Bronchial epithelial cell (primary cell): ENCODE results near the gene UVRAG. TPM values are rescaled to one million over a fixed set of nuclear protein-coding genes. Genes with fewer than 3 reads are reported as not detected.

Experiments
- DNase-seq: peaks from one replicate; pipeline ENCODE4 v3.0.0-alpha.2; 2010; ENCODE audit warnings: low read depth
- FAIRE-seq: peaks from 2 replicates; lab custom pipeline; 2011; peaks lifted over from hg19 to GRCh38; lab: Jason Lieb, UNC
- H3K27me3 ChIP-seq: 2 replicates; pipeline ENCODE4 v1.5.1; 2011; ENCODE audit warnings: low read length; ENCODE audit not compliant: control insufficient read depth, insufficient read depth
- H3K36me3 ChIP-seq: 2 replicates; pipeline ENCODE4 v1.5.1; 2011; ENCODE audit warnings: low read length; ENCODE audit not compliant: control insufficient read depth, insufficient read depth
- H3K4me3 ChIP-seq: 2 replicates; pipeline ENCODE4 v1.5.1; 2011; ENCODE audit warnings: mild to moderate bottlenecking, low read depth, low read length, control low read depth
- total RNA-seq: library from RNA; depleted of rRNA; stranded (reverse); fragments of >200 nt; gene quantifications from 2 replicates; pipeline ENCODE4 v1.2.1, GENCODE V29; 2014
- TF ChIP-seq, protein P1 (sequence below): IDR thresholded peaks from 2 replicates; pipeline ENCODE4 v1.5.1; 2011; ENCODE audit warnings: mild to moderate bottlenecking, moderate library complexity, low read length, control low read depth, inconsistent platforms; ENCODE audit not compliant: insufficient read depth, severe bottlenecking

Gene UVRAG
- total RNA-seq, 1 donor from 2014 or later = 11.1 TPM

DNA sequence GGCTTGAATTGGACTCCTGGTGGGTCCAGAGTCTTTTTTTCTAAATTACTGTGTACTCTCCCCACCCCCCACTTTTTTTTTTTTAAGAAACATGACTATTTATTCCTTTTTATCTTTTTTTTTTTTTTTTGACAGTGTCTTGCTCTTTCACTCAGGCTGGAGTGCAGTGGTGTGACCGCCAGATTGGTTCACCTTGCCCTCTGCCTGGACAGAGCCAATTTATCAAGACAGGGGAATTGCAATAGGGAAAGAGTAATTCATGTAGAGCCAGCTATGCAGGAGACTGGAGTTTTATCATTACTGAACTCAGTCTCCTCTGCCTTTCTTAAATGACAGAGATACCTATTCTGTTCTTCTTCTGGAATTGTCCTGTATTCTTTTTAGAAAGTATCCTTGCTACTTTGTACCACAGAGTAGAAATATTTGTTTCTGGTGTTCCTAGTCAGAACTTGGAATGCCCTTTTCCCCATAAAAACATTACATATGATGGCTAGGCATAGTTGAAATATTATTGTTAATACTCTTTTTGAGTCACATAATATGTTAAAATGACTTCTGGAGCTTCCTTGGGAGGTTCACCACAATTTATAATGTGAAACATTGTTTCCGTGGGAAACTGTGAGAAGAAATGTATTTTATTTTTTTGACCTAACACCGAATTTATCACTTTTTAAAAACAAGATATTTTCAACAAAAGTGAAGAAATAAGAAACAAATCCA, 95.6 kb downstream of the UVRAG start:
- TF ChIP-seq, protein P1, sequence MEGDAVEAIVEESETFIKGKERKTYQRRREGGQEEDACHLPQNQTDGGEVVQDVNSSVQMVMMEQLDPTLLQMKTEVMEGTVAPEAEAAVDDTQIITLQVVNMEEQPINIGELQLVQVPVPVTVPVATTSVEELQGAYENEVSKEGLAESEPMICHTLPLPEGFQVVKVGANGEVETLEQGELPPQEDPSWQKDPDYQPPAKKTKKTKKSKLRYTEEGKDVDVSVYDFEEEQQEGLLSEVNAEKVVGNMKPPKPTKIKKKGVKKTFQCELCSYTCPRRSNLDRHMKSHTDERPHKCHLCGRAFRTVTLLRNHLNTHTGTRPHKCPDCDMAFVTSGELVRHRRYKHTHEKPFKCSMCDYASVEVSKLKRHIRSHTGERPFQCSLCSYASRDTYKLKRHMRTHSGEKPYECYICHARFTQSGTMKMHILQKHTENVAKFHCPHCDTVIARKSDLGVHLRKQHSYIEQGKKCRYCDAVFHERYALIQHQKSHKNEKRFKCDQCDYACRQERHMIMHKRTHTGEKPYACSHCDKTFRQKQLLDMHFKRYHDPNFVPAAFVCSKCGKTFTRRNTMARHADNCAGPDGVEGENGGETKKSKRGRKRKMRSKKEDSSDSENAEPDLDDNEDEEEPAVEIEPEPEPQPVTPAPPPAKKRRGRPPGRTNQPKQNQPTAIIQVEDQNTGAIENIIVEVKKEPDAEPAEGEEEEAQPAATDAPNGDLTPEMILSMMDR = no peak
- Histone ChIP-seq H3K4me3 (no peak overlapping the region), H3K27me3 (no peaks in the 10 kb centered on the region), H3K36me3 (no peaks in the 10 kb centered on the region)
- DNase-seq = no peak
- FAIRE-seq = no peak

DNA sequence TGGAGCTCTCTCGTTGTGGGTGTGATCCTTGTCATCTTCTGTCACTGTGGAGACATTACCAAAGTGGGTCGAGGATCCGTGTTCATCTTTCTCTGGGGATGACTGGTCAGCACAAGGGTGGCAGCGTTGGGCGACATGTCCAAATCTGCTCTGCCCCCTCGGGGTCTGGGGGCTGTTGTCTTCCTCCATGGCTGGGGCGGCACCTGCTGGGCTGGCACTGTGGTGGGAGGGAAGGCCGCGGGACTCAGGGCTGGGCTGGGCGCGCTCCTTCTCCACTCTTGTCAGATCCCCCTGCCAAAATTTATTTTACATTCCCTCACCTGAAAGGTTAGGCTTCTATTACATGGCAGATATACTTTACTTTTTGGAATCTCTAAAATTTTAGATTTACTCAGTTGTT, 96.4 kb downstream of the UVRAG start:
- Histone ChIP-seq H3K27me3 (no peaks in the 10 kb centered on the region), H3K4me3 (no peak overlapping the region), H3K36me3 (no peaks in the 10 kb centered on the region)
- TF ChIP-seq, protein P1 = no peak
- DNase-seq (no peak), FAIRE-seq (no peak)

DNA sequence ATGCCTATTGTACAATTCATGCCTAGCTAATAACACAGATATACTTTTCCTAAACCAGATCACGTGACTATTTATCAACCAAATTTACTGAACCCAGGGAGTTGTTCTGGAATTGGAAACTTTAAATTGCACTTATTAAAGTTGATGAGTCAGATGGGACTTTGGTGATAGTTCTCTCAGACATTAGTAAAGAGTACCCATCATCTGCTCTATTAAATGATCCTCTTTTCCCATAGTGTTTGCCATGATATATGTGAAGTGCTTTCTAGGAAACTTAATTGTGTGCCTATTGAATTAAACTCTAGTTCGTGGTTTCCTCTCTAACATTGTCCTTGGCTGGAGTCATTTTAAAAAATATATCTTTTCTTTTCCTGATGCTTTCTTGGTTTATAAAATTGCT, 99.0 kb downstream of the UVRAG start:
- FAIRE-seq (no peak), DNase-seq (no peak)
- Histone ChIP-seq H3K27me3 (no peaks in the 10 kb centered on the region), H3K36me3 (no peaks in the 10 kb centered on the region), H3K4me3 (no peak overlapping the region)
- TF ChIP-seq, protein P1 = no peak

DNA sequence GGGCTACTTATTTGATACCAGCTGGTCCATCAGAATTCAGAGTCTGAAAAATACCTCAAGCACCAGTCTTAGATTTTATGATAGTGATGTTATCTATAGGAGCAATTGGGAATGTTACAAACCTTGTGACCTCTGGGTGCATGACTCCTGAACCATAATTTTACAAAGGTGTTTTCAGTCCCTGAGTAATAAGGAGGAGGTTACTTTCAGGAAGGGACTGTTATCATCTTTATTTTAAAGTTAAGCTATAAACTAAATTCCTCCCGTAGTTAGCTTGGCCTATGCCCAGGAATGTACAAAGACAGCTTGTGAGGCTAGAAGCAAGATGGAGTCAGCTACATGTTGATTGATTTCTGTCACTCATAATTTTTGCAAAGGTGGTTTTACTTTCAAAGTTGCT, 101.9 kb downstream of the UVRAG start:
- FAIRE-seq (no peak), DNase-seq (no peak)
- TF ChIP-seq, protein P1 = no peak
- H3K27me3 ChIP-seq = no peaks in the 10 kb centered on the region
- H3K36me3 ChIP-seq = no peaks in the 10 kb centered on the region
- H3K4me3 ChIP-seq = no peak overlapping the region

DNA sequence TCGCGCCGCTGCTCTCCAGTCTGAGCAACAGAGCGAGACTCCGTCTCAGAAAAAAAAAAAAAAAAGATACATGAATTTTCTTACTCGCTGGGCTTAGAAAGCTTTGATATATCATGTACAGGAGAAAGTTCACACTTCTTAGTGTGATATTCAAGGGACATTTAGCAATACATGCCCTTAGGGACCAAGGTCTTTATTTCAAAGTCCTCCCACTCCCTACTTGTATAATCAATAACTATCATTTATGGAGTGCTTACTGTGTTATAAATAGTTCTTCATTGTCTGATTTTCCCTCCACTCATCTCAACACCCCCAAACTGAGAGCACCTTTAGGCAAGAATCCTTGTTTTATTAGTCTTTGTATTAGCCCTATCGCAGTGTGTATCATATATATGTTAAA, 103.3 kb downstream of the UVRAG start:
- TF ChIP-seq, protein P1 = no peak
- Histone ChIP-seq H3K4me3 (no peak overlapping the region), H3K27me3 (no peaks in the 10 kb centered on the region)

DNA sequence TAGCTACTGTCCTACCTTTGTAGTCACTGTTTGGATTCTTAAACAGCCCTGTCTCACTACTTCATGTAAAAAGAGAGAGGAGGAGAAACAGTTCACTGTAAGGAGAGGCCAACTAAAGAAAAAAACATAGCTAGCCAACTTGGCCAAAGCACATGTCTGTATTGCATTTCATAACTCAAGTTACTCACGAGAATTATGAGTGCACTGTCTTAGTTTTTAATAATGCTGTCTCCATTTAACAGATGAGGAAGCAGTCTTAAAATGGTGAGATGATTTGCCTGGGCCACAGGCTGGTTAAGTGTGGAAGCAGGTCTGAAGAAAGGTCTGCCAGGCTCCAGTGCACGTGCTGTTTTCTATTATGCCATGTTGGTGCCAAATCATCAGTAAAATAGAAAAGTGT, 104.5 kb downstream of the UVRAG start:
- no peak overlapping the region for H3K4me3 ChIP-seq
- DNase-seq = no peak
- TF ChIP-seq, protein P1 = no peak
- H3K36me3 ChIP-seq = no peaks in the 10 kb centered on the region
- FAIRE-seq = no peak
- no peaks in the 10 kb centered on the region for H3K27me3 ChIP-seq

More for the DNA sequence above, 103.3 kb downstream of the UVRAG start:
- FAIRE-seq (no peak), DNase-seq (no peak)
- no peaks in the 10 kb centered on the region for H3K36me3 ChIP-seq
